ENCODE measurements around the gene OR5AP2. TPM values are rescaled to one million over a fixed set of nuclear protein-coding genes. Genes with fewer than 3 reads are reported as not detected.

OR5AP2 gene
- polyA plus RNA-seq, 1 donor from 2014 or later: not detected

GRCh38 chr11:56670984-56671383 lies 28.7 kb upstream of the OR5AP2 start:
- Histone ChIP-seq H3K27ac (ENCODE audit: low read length) (no peak overlapping the region), H3K36me3 (ENCODE audit: insufficient read depth, low read length) (no peaks in the 10 kb centered on the region), H3K9me3 (ENCODE audit: low read length) (no peaks in the 10 kb centered on the region), H3K4me3 (ENCODE audit: low read length) (no peak overlapping the region), H3F3A (ENCODE audit: insufficient read depth, low read length, poor library complexity, severe bottlenecking) (no peaks in the 10 kb centered on the region), H3K9me2 (ENCODE audit: insufficient read depth, low read length) (no peaks in the 10 kb centered on the region), H3K27me3 (ENCODE audit: insufficient read depth, low read depth, low read length) (no peaks in the 10 kb centered on the region), H2AFZ (ENCODE audit: low read depth, low read length) (no peak overlapping the region), H4K20me1 (ENCODE audit: insufficient read depth) (no peaks in the 10 kb centered on the region), H3K79me2 (replicated peaks; ENCODE audit: insufficient read depth, low read length) (no peaks in the 10 kb centered on the region), H3K9ac (ENCODE audit: low read length) (no peak overlapping the region), H3K4me2 (ENCODE audit: low read length) (no peak overlapping the region)
- no peak for TF ChIP-seq SMC3 (conservative IDR thresholded peaks at IDR 0.05; ENCODE audit: poor library complexity)
- no peak for TF ChIP-seq REST (IDR thresholded peaks at IDR 0.05; ENCODE audit: borderline replicate concordance)
- no peak for TF ChIP-seq EP300 (conservative IDR thresholded peaks at IDR 0.05; ENCODE audit: poor library complexity, severe bottlenecking)
- no peak for TF ChIP-seq CTCF (IDR thresholded peaks at IDR 0.05; ENCODE audit: poor library complexity, severe bottlenecking)

GRCh38 chr11:56663386-56663785 lies 21.1 kb upstream of the OR5AP2 start, which contains the start of gene OR5AR1:
OR5AR1 (plus strand) TSS chr11:56663686; CDS start chr11:56663686, 0 bp downstream.
- TF ChIP-seq TAF1 (IDR thresholded peaks at IDR 0.05; ENCODE audit: low read depth): no peak
- TF ChIP-seq CTCF (IDR thresholded peaks at IDR 0.05; ENCODE audit: poor library complexity, severe bottlenecking): no peak
- no peak for TF ChIP-seq MXI1 (conservative IDR thresholded peaks at IDR 0.05; ENCODE audit: poor library complexity, severe bottlenecking)
- no peak for TF ChIP-seq POLR2AphosphoS5 (IDR thresholded peaks at IDR 0.05)
- no peak for TF ChIP-seq SMC3 (conservative IDR thresholded peaks at IDR 0.05; ENCODE audit: poor library complexity)
- no peak for TF ChIP-seq EZH2 (IDR thresholded peaks at IDR 0.05; ENCODE audit: borderline replicate concordance, insufficient read depth, low read length, poor library complexity, severe bottlenecking)
- no peak for TF ChIP-seq REST (IDR thresholded peaks at IDR 0.05; ENCODE audit: borderline replicate concordance)
- Histone ChIP-seq H3K9ac (ENCODE audit: low read length) (no peak within 1 kb of the TSS), H3K27ac (ENCODE audit: low read length) (no peak within 1 kb of the TSS), H3K9me2 (ENCODE audit: insufficient read depth, low read length) (no peaks in the 10 kb centered on the region), H3K36me3 (ENCODE audit: insufficient read depth, low read length) (no peaks in the 10 kb centered on the region), H3K79me2 (replicated peaks; ENCODE audit: insufficient read depth, low read length) (no peaks in the 10 kb centered on the region), H3K4me3 (ENCODE audit: low read length) (no peak within 1 kb of the TSS), H3F3A (ENCODE audit: insufficient read depth, low read length, poor library complexity, severe bottlenecking) (no peaks in the 10 kb centered on the region), H4K20me1 (ENCODE audit: insufficient read depth) (no peaks in the 10 kb centered on the region), H3K9me3 (ENCODE audit: low read length) (no peaks in the 10 kb centered on the region), H2AFZ (ENCODE audit: low read depth, low read length) (no peak within 1 kb of the TSS), H3K27me3 (ENCODE audit: insufficient read depth, low read depth, low read length) (no peaks in the 10 kb centered on the region), H3K4me2 (ENCODE audit: low read length) (no peak within 1 kb of the TSS)

Measured in neural cell (in vitro differentiated cells).